HG02970 (cell line): ENCODE results near the gene CTF1.
"Not testable (repeated sequence)": the region's sequence is repeated elsewhere in the genome, so short reads cannot be mapped to it uniquely, and the experiment has no call there.

Experiments used
- ATAC-seq: cut with Tn5 transposase; IDR thresholded peaks from one replicate; pipeline ENCODE4 v1.9.1; 2021; ENCODE audit warnings: mild to moderate bottlenecking, moderate library complexity, moderate number of reproducible peaks; ENCODE audit not compliant: unreplicated experiment, low FRiP score

CTF1 gene

DNA sequence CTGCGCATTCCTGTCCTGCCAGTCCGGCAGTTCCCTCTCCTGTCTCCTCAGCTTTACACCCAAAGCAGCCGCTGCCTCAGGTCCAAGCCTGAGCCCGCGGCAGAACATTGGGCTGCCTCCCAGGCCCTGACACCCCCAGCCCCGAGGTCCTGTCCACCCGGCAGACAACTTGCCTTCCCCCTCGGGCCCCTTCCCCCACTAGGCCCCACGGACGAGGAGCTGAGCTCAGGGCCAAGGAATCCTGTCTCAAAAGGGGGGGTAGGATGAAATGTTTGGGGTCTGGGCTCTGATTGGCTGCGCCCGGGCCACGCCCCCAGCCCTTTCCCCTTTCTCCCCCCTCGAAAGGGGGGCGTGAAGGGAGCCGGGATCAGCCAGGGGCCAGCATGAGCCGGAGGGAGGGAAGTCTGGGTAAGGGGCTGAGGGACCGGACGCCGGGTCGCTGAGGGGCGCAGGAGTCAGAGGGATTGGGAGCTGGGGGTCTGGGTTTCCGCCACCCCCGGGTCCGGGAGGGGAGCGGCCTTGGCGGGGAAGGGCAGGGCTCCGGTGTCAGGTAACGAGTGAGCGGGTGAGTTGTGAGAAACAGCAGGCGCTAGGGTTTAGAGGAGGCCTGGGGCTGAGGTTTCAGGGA, at the start of gene CTF1:
Gene CTF1, plus strand, starts transcription at position 354 of the 628 bp plus-strand sequence. Its CDS starts 30 bp downstream, at position 384.
- ATAC-seq: no peak

DNA sequence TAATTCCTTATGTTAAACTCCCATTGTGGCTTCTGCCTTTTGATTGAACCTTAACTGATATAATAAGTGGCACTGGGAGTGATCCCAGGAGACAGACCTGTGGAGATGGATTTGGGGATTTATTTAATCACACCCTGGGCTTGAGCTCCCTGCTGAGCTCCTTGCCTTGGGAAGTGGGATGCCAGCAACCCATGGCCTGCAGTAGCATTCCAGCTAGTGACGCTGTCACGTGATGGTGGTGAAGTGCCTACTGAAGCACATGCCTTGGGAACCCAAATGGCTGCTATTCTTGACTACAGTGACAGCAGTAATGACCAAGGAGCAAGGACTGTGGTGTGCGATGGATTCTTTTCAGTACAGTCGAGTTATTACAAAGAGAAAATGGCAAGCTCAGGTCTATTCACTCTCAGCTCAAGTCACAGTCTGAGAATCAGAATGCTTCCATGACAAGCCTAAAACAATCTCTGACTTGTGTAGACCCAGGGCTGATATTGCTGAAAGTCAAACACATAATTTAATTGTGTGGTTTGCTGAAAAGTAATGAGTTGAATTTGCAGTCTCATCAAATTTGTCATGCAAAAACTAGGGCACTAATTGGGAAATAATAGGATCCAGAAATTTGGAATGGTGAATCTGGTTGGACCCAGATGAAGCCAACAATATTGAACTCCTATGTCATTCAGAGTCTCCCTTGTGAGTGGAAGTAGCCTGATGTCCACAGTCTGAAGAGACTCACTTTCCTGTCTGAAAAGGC, 49.6 kb upstream of the CTF1 start:
- no peak for ATAC-seq

DNA sequence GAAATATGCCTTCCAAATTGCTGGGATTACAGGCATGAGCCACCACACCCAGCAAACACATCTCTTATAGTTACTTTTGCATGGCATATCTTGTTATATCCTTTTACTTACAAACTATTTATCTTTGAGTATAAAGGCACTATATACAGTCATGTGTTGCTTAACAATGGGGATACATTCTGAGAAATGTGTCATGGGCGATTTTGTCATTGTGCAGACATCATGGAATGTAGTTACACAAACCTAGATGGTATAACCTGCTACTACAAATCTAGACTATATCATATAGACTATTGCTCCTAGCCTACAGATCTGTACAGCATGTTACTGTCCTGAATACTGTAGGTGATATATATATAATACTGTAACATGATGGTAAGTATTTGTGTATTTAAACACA, 46.2 kb upstream of the CTF1 start:
- ATAC-seq: no peak

- ATAC-seq: no peak
Measured at GRCh38 chr16:30853758-30854157, 42.7 kb upstream of the CTF1 start.

GRCh38 chr16:30858111-30858495, 38.3 kb upstream of the CTF1 start:
- ATAC-seq: no peak

- ATAC-seq: no peak
Measured at GRCh38 chr16:30858829-30859423, 37.5 kb upstream of the CTF1 start.

- ATAC-seq: not testable (repeated sequence)
Measured at GRCh38 chr16:30860729-30861128, 35.7 kb upstream of the CTF1 start.

- ATAC-seq: not testable (repeated sequence)
Measured at GRCh38 chr16:30863178-30863577, 33.2 kb upstream of the CTF1 start.

- ATAC-seq: no peak
Measured at GRCh38 chr16:30866031-30866430, 30.4 kb upstream of the CTF1 start.

- ATAC-seq: no peak
Measured at GRCh38 chr16:30867747-30868146, 28.7 kb upstream of the CTF1 start.

DNA sequence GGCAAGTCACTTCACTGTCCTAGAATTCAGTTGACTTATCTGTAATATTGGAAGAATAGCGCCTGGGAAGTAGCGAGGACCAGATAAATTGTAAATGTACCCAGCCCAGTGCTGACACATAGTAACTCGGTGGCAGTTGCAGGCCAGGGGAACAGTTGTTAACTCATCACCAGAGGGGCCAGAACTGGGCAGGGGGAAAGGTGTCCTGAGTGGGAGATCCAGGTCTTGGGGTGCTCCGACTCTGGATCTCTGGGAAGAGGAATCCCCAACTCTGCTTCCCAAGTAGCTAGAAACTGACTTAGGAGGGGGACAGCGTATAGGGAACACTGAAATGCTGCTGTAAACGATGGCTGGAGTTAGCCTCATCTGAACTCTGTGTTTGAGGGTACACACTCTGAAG, 25.5 kb upstream of the CTF1 start:
- no peak for ATAC-seq

- ATAC-seq: no peak
Measured at GRCh38 chr16:30874244-30874820, 22.1 kb upstream of the CTF1 start.

GRCh38 chr16:30874821-30875717, 21.3 kb upstream of the CTF1 start:
- peak; percentile 69 for ATAC-seq

DNA sequence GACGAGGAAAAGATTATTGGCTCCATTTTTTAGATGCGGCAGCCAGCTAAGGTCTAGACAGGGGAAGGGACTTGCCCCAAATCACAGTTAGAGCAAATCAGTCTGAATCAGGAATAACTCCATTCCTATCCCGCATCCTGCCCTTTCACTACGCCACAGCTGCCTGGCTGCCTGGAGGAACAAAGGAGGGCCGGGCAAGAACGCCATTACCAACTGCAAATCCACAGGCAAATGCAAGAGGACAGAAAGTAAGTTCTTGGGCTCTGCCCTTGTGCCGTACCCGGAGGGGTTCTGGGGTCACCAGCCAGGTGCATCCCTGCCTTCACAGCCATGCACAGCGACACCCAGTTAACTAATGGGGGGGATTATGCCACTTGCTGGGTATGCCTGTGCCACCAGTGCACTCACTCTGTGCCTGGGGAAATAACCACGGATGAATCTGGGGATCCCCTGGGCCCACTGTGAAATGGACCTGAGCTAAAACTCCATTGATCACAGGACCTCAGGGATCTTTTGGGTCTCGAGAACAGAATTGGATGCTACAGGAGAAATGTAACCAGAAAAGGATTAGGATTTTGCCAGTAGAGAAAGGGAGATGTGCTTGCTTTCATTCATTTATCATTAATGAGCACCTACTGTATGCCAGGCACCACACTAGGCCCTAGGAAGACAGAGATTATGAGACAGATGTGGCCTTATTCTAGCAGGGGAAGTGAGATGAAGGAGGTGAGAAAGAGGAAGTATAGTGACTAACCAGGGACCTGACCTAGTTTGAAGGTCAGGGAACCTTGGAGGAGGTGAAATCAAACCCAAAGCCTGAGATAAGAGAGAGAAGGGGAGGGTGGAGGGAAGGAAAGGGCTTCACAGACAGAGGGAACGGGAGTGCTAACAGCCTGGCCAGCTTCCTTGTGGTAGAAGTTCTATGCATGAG, 20.3 kb upstream of the CTF1 start:
- no peak for ATAC-seq

DNA sequence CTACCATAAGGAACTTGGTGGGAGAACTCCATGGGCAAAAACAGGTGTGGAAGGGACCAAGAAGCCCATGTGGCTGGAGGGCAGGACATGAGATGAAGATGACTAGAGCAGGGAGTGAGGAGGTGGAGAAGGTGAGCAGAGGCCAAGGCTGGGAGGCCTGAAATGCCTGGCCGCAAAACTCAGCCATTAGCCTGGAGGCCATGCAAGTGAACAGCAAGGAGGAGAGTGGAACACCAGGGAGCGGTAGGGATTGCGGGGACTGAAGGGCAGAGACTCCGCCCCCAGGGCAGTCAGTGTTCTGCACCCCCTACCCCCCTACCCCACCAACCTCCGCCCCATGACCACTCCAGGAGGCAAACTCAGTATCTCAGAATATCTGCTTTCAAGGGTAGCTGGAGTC, 19.5 kb upstream of the CTF1 start:
- no peak for ATAC-seq

DNA sequence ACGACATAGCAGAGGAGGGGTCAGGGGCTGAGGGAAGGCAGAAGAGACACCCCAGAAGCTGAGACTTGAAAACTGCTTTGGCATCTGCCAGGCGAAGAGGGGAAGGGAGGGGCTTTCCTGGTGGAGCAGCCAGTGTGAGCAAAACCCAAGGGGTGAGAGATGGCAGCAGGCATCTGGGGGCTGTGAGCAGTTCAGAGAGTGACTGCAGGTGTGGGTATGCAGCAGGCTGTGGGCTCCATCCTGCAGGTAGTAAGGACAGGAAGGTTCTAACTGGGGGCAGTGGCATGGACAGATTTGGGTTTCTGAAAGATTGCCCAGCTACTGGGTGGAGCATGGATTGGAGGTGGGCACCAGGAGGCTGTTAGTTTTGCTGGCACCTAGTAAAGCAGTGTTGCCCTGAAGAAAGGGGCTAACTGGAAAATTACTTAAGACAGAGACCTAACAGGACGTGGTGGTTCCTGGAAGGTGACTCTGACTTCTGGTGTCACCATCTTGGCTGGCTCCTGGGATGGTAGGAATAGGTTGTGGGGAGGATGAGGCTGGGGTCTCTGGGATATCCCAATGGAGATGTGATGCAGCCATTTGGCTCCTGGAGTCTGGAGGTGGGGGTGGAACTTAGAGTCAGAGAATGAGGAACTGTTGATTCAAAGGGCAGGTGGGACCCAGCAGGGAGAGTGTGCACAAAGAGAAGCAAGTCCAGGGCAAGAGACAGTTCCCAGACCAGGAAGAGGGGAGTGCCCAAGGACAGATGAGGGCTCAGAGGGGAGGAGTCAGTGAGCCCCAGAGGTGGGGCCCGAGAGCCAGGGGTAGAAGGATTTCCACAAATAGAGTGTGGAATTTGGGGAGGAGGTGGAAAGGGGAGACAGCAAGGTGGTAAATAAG, 13.7 kb upstream of the CTF1 start:
- ATAC-seq: no peak

GRCh38 chr16:30884760-30885159, 11.7 kb upstream of the CTF1 start:
- ATAC-seq: no peak

DNA sequence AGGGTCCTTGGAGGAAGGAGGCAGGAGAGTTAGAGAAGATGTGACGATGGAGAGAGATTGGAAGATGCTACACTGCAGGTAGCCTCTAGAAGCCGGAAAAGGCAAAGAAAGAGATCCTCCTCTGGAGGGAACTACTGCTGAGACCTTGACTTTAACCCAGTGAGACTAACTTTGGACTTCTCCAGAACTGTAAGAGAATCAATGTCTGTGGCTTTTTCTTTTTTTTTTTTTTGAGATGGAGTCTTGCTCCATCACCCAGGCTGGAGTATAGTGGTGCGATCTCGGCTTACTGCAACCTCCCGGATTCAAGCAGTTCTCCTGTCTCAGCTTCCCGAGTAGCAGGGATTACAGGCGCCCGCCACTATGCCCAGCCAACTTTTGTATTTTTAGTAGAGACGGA, 11.2 kb upstream of the CTF1 start:
- ATAC-seq: no peak
